T47D (cell line): ENCODE data around the gene TPRG1L.

Experiments used
- DNase-seq, 2 experiments: peaks; one replicate each; pipeline versions ENCODE4 v3.0.0 to v3.0.0-alpha.2; 2011 to 2012; ENCODE audit warnings: low read depth in 1 of 2, low spot score in 1 of 2
- JUND ChIP-seq: IDR thresholded peaks from 2 replicates; pipeline ENCODE4 v1.6.1; 2012; ENCODE audit warnings: low read depth
- in situ Hi-C: cut with HindIII; loops from 2 replicates; pipeline ENCODE4 v1.10.0; 2016; ENCODE audit warnings: low sequenced_read_pairs, low pct_unique_long_range_greater_than_20kb

The TPRG1L gene

DNA sequence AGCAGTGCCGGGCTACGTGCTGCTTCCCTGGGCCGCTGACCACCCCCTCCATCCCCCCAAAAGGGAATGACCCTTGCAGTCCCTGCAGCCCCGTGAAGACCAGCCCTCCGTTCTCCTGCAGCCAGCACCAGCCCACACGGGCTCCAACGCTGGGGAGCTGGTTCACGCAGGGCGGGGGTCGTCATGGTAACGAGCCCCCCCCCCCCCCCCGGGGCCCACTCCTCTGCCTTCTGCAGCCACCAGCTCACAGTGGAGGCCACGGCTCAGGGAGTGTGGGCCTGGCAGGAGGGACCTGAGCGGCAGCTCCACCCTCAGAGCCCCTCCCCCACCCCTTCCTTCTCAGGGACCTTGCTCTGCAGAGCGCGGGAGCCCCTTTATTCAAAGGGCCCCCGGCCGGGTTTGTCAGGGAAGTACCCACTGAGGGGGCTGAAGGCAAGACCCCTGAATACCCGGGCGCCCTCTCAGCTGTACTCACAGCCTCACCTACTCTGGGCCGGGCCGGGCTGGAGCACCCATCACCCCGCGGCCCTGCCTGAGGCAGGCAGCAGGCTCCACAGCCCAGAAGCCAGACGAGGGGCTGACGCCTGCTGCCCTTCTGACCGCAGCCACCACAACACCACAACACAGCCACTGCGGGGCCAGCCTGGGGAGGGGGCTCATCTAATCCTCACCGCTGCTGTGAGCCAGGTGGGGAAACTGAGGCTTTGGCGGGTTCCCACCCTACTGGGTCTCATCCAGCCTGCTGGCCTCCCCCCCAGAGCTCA is 26.1 kb upstream of the TPRG1L start:
- DNase-seq = no peak
- in situ Hi-C loops = no loop called here
- no peak for TF ChIP-seq JUND

DNA sequence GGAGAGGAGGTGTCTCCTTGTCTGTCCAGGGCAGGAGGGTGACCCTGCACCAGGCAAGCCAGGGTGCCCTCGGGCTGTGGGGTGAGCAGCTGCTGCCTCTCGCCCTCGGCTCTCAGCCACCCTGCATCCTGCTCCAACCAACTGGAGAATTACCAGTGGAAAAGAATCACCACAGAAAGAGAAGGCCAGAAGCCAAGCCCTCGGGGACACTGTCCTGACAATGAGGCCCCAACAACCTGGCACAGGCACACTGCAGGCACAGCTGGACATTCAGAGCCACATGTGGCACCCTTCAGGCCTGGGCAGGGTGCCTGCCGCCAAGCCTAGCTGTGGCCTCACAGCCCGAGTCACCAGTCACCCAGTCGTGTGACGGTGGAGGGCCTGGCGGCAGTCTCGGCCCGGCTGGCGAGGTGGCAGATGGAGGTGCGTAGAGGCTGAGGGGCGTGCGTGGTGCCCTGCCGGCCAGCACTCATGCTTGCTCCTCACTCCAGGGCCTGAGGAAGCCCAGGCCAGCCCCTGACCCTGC is 25.5 kb upstream of the TPRG1L start:
- in situ Hi-C loops = no loop called here
- no peak for TF ChIP-seq JUND
- no peak for DNase-seq

DNA sequence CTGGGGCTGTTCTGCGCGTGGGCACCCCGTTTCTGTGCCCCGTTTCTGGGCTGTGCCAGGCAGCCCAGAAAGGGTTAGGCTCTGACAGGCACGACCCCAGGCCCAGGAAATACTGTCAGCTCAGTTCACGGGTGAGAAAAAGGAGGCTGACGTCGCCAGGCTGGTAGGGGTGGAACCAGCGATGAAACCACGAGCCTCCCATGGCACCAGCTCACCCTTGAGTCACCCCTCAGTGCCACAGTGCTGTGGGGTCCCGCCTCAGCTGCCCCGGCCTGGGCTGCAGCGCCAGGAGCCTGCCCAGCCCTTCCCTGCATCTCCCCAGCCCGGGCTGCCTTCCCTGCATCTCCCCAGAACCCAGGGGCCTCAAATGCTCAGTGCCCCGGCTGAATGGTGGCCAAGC is 25.0 kb upstream of the TPRG1L start:
- no peak for TF ChIP-seq JUND
- no peak for DNase-seq
- in situ Hi-C loops = no loop called here

DNA sequence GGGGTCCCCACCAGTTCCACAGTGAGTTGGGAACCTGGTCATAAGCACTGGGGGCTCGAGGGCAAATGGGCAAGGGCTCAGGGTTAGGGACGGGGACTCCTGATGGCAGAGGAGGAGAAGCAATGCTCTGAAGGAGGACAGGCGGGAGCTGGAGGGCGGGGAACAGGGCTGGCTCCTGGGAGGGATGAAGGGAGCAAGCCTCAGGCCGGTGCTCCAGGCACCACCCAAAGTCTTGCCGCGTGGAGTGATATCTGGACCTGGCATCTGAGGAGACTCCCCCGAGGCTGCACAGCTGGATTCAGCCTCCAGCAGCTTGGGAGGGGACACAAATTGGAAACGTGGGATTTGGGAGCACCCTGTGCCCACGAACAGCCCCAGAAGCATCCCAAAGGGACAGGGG is 24.5 kb upstream of the TPRG1L start:
- no peak for DNase-seq
- no peak for TF ChIP-seq JUND
- in situ Hi-C loops = no loop called here

DNA sequence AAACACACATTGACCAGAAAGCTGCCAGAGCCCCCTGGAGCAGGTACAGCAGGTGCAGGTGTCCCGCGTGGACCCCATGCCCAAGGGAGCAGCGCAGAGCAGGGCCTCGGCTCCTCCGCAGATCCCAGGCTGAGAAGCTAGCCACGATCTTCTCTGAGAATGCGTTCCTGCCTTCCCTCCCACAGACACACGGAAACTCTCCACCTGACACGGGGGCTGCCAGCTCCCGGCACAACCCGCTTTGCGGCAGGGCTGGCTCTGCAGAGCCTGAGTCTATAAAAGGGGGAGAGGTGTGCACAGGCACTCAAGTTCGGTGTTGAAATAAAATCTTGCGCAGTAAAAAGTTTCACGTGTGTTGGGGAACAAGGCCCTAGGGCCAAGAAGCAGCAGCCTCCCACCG is 23.1 kb upstream of the TPRG1L start:
- TF ChIP-seq JUND = no peak
- DNase-seq = no peak
- in situ Hi-C loops = no loop called here

DNA sequence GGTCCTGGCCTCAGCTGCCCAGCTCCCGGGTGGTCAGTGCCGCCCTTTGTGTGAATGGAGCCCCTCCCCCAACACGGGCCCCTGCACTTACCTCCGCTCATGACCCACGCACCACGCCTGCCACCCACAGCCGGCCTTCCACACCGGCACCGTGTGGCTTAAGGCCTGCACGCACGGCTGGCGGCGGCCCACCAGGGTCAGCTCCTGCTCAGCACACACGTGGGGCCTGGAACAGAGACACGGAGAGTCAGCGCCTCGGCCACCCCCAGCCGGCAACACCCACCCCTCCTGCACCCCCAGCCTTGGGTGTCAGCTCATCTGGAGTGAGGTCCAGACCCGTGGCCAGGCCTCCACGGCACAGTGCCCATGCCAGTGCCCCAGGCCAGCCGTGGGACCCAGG is 22.4 kb upstream of the TPRG1L start:
- in situ Hi-C loops = no loop called here
- no peak for DNase-seq
- TF ChIP-seq JUND = no peak

DNA sequence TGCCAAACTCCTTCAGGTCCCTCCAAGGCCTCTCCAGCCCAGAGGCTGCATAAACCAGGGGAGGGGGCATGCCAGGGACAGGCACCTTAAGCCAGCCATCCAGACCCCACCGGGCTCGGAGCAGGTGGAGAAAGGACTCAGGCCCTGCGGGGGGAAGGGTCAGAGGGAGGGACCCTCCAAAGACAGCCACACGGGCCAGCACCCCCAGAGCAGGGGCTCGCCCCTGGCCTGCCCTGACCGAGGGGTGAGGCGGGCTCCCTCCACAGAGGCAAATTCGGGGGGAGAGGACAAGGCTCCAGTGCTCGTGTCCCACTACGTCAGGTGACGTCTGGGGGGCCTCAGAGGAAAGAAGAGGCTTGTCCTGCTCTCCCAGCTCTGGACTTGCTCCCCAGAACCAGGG is 21.7 kb upstream of the TPRG1L start:
- TF ChIP-seq JUND = no peak
- DNase-seq = no peak
- in situ Hi-C loops = no loop called here

DNA sequence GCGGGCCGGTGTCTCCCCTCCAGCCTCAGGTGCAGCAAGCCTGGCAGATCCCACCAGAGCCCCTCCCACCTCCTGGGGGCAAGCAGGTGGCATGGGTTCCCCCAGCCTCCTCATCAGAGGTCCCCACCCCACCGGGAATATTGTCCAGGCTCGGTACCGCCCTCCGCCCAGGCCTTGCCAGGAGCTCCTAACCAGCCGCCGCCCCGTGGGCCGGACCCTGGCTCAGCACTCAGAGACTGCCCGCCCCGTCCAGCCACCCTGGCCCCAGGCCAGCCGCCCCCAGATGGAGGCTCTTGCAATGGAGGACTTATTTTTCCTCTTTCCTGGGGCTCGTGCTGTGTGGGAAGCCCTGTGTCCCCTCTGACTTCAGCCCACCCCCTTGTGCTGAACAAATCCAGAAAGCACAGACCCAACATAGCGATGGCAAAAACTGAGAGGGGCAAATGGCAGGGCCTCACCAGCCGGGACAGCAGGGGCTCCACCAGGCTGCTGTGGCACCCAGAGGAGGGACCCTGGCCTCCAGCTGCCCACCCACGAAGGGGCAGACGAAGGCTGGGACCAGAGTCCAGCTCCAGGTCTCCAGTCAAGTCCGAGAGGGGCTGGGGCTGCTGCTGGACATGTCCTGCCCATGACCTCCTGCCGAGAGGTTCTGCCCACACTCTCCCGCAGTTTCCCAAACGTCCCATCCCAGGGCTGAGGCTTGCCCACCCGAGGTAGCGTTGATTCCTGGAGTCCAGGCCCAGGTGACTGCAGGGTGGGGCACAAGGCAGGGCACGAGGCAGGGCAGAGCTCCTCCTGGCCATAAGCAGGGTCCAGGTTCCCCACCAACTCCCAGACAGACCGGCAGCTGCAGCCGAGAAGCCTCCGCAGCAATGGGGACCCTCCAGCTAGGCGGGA is 21.0 kb upstream of the TPRG1L start:
- DNase-seq = no peak
- no peak for TF ChIP-seq JUND
- in situ Hi-C loops = no loop called here

DNA sequence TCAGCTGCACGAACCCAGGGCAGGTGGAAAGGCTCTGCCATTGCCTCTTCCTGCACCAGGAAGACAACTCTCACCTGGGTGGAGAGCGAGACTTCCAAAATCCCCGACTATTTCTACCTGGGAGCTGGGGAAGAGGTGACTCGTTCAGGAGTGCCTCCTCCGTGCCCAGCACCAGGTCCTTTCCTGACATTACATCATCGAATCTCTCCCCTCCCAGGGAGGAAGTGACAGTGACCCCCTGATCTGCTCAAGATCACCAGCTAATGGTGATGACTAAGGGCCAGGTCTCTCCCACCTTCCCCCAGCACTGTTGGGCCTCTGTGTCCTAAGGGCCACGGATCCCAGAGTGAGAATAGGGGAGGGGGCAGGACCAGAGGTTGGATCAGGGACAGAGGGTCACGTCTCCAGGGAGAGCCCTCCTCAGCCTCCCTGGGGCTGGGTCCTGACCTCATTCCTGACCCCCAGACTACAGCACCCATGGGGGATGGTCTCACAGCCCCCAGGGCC is 20.3 kb upstream of the TPRG1L start:
- TF ChIP-seq JUND = no peak
- no peak for DNase-seq
- in situ Hi-C loops = no loop called here

DNA sequence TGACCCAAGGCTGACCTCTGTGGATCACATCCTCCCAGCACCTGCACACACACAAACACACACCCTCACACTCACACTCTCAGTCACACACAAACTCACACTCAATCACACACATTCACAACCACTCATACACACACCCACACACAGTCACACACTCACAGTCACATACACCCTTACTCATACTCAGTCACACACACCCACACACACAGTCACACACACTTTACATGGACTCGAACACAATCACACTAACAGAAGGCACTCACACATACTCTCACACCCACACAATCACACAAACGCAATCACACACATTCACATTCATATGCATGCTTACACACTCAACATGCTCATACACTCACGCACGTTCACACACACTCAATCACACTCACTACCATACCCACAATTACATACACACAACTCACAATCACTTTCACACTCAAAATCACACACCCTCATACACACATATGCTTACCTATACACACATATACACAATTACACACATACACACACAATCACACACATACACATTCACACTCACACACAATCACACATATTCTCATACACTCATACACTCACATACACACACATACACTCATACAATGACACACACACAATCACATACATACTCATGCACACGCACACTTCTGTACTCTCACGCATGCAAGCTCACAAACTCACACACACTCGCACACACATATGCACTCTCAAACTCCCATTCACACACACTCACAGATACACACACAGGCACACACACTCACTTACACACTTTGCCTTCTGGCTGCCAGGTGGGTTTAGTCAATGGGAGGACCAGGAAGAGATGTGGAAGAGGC is 19.6 kb upstream of the TPRG1L start:
- DNase-seq = no peak
- TF ChIP-seq JUND = no peak
- in situ Hi-C loops = no loop called here

DNA sequence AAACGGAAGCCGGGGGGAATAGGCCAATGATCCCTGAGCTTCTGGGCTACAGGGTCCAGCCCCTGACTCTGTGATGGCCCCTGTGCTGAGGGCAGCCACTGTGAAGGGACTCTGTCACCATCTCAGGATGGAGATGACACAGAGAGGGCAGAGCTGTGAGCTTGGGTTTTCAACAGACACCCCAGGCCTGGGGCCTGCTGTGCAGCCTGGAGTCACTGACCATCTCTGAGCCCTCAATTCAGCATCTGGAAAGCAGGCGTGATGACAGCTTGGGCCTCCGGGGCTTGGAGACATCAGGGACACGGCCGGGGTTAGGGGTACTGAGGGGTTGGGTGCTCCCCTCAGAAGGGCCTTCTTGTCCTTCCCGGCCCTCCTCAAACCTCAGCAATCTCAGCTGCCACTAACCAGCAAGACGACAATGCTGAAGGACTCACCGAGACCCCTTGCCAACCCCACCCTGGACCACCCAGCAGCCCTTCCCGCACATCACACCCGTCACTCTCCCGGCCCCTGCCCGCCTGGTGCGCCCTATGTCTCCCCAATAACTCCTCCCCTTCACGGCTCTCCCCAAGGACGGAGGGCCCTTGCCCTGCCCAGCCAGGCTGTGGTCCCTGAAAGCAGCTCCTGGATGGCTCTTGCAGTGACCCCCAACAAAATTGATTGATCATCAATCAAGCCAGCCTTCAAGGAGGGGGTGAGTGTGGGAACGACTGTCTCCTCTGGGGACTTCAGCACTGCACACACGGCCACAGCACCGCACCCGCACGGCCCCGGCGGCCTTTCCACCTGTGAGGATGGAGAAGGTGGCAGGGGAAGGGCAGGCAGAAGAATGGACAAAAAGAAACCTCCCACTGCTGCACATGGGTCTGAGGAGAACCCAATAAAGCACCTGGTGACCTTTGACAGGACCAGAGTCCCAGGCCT is 17.8 kb upstream of the TPRG1L start:
- in situ Hi-C loops = no loop called here
- no peak for DNase-seq
- TF ChIP-seq JUND = no peak

DNA sequence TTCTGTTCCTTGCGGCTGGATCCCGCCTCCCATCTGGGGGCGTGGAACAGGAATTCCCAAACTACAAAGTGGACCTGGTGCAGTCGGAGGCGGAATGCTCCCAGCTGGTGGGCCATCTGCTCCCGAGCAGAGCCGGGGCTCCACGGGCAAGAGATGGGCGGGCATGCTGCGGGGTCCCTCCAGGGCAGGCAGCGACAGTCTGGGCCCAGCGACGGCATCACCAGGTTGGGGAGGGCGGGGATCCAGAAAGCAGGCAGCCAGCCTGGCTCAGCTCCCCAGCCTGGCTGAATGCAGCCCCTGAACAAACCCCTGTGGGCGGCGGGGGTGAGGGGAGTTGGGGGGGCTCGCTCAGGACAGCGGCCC is 17.1 kb upstream of the TPRG1L start:
- no peak for TF ChIP-seq JUND
- in situ Hi-C loops = no loop called here

More for the DNA sequence above, 17.1 kb upstream of the TPRG1L start:
- no peak for DNase-seq
